Smooth muscle cell of the brain vasculature (primary cell): ENCODE results near the gene ATG13.

Experiments
- DNase-seq: peaks from one replicate; pipeline ENCODE4 v3.0.0-alpha.2; 2012; ENCODE audit warnings: low read depth, low spot score

The ATG13 gene

GRCh38 chr11:46607516-46607915 is 9.8 kb upstream of the ATG13 start:
- no peak for DNase-seq

- DNase-seq = no peak
These were observed 8.0 kb upstream of the ATG13 start for GRCh38 chr11:46609386-46609785.

- no peak for DNase-seq
These were observed 5.6 kb upstream of the ATG13 start for GRCh38 chr11:46611526-46612304.

GRCh38 chr11:46612326-46612725 is 5.0 kb upstream of the ATG13 start:
- DNase-seq = no peak

GRCh38 chr11:46615756-46616155 is 1.6 kb upstream of the ATG13 start:
- no peak for DNase-seq

- DNase-seq = no peak
These were observed 711 bp upstream of the ATG13 start for GRCh38 chr11:46616551-46617133.

- no peak for DNase-seq
These were observed 590 bp downstream of the ATG13 start for GRCh38 chr11:46617972-46618314.

- DNase-seq = no peak
These were observed 1.5 kb downstream of the ATG13 start for GRCh38 chr11:46618837-46619236.

GRCh38 chr11:46625406-46625805 is 8.1 kb downstream of the ATG13 start:
- no peak for DNase-seq

GRCh38 chr11:46628961-46629360 is 11.6 kb downstream of the ATG13 start:
- no peak for DNase-seq

GRCh38 chr11:46630237-46630636 is 12.9 kb downstream of the ATG13 start:
- DNase-seq = no peak

GRCh38 chr11:46631676-46632075 is 14.3 kb downstream of the ATG13 start:
- no peak for DNase-seq

- DNase-seq = no peak
These were observed 15.1 kb downstream of the ATG13 start for GRCh38 chr11:46632502-46632901.

GRCh38 chr11:46633291-46634217 is 16.2 kb downstream of the ATG13 start:
- no peak for DNase-seq

GRCh38 chr11:46635557-46636139 is 18.3 kb downstream of the ATG13 start:
- no peak for DNase-seq

GRCh38 chr11:46637546-46637945 is 20.2 kb downstream of the ATG13 start:
- DNase-seq = no peak

GRCh38 chr11:46639197-46639839 is 22.0 kb downstream of the ATG13 start:
- DNase-seq = no peak

- no peak for DNase-seq
These were observed 22.9 kb downstream of the ATG13 start for GRCh38 chr11:46640036-46640788.

GRCh38 chr11:46641639-46642038 is 24.3 kb downstream of the ATG13 start:
- no peak for DNase-seq

- DNase-seq = no peak
These were observed 25.4 kb downstream of the ATG13 start for GRCh38 chr11:46642627-46643335.
